Esophagus squamous epithelium (tissue), 4 donors: Measurements from ENCODE around the gene SPRED3.

Experiments
- CTCF ChIP-seq, 6 experiments: fragments of 450-650 bp in 4 of 6; fragments of 200-600 bp in 2 of 6; sonication (generic) in 2 of 6; IDR thresholded peaks; one replicate each; pipeline ENCODE4 v1.5.1; 2016 to 2019; ENCODE audit warnings: antibody characterized with exemption in 6 of 6, mild to moderate bottlenecking in 4 of 6, moderate library complexity in 4 of 6
- POLR2A ChIP-seq, 4 donors: fragments of 450-650 bp; IDR thresholded peaks; one replicate each; pipeline ENCODE4 v1.6.1; 2017; ENCODE audit warnings: antibody characterized with exemption in 4 of 4, mild to moderate bottlenecking in 4 of 4, moderate library complexity in 3 of 4

- TF ChIP-seq CTCF (IDR thresholded peaks at IDR 0.05) (no peak), POLR2A (IDR thresholded peaks at IDR 0.05) (no peak)
These were observed 53.3 kb downstream of the SPRED3 start for GRCh38 chr19:38441657-38442348.
